AG04450 (cell line): ENCODE results near the gene INTS1. TPM values are rescaled to one million over a fixed set of nuclear protein-coding genes. Genes with fewer than 3 reads are reported as not detected.

Experiments used
- CTCF ChIA-PET: fragments of 300-600, 350-600 bp; formaldehyde crosslinking; extraction: SDS; loops from one replicate; lab custom pipeline; 2022; ENCODE audit warnings: antibody characterized with exemption, inconsistent platforms; lab: Charles Lee
- POLR2A ChIA-PET: fragments of 350-600 bp; formaldehyde crosslinking; extraction: SDS; loops from one replicate; lab custom pipeline; 2021; ENCODE audit warnings: antibody characterized with exemption, inconsistent platforms; lab: Yijun Ruan, JAX
- DNase-seq: peaks from one replicate; pipeline ENCODE4 v3.0.0-alpha.2; 2011; ENCODE audit warnings: low read depth, low spot score
- H3K27ac ChIP-seq: one replicate; pipeline ENCODE4 v1.5.1; 2012; ENCODE audit warnings: low read depth, low read length, control low read depth
- H3K27me3 ChIP-seq: one replicate; pipeline ENCODE4 v1.6.0; 2012; ENCODE audit warnings: low read length; ENCODE audit not compliant: control insufficient read depth, insufficient read depth
- H3K4me3 ChIP-seq: 2 replicates; pipeline ENCODE4 v1.5.1; 2011; ENCODE audit warnings: mild to moderate bottlenecking, low read depth, low read length, control low read depth
- H3K9me3 ChIP-seq: 2 replicates; pipeline ENCODE4 v1.5.1; 2012; ENCODE audit warnings: low read length; ENCODE audit not compliant: control insufficient read depth, insufficient read depth
- polyA plus RNA-seq: library from polyadenylated mRNA; depleted of rRNA; stranded (reverse); fragments of >200 nt; gene quantifications from 2 replicates; pipeline ENCODE4 v1.2.3, GENCODE V29; 2011
- TF ChIP-seq, protein P1 (sequence below): IDR thresholded peaks from 2 replicates; pipeline ENCODE4 v1.5.1; 2011; ENCODE audit warnings: low read depth, low read length, control low read depth, inconsistent platforms

Gene INTS1
- polyA plus RNA-seq, 1 experiment, result 9.0 TPM

GRCh38 chr7:1531263-1531978 is 27.2 kb upstream of the INTS1 start:
- H3K4me3 ChIP-seq, result peak overlapping the region; percentile 74
- no peaks in the 10 kb centered on the region for H3K27me3 ChIP-seq
- DNase-seq, result no peak
- ChIA-PET CTCF (no interaction called here), POLR2A (interaction anchor here (1.6 kb wide), 1 partner anchor 24 kb away, joined by 6 read pairs; no protein-coding TSS in a partner anchor)
- peak overlapping the region; percentile 98 for H3K27ac ChIP-seq
- H3K9me3 ChIP-seq, result no peaks in the 10 kb centered on the region; the same call in 1 of the 2 replicates
- TF ChIP-seq, protein P1, sequence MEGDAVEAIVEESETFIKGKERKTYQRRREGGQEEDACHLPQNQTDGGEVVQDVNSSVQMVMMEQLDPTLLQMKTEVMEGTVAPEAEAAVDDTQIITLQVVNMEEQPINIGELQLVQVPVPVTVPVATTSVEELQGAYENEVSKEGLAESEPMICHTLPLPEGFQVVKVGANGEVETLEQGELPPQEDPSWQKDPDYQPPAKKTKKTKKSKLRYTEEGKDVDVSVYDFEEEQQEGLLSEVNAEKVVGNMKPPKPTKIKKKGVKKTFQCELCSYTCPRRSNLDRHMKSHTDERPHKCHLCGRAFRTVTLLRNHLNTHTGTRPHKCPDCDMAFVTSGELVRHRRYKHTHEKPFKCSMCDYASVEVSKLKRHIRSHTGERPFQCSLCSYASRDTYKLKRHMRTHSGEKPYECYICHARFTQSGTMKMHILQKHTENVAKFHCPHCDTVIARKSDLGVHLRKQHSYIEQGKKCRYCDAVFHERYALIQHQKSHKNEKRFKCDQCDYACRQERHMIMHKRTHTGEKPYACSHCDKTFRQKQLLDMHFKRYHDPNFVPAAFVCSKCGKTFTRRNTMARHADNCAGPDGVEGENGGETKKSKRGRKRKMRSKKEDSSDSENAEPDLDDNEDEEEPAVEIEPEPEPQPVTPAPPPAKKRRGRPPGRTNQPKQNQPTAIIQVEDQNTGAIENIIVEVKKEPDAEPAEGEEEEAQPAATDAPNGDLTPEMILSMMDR, result no peak

- peak overlapping the region; percentile 74 for H3K4me3 ChIP-seq
- CTCF ChIA-PET, result no interaction called here
- POLR2A ChIA-PET, result no interaction called here
These were observed 26.7 kb upstream of the INTS1 start for GRCh38 chr7:1530946-1531262.

DNA sequence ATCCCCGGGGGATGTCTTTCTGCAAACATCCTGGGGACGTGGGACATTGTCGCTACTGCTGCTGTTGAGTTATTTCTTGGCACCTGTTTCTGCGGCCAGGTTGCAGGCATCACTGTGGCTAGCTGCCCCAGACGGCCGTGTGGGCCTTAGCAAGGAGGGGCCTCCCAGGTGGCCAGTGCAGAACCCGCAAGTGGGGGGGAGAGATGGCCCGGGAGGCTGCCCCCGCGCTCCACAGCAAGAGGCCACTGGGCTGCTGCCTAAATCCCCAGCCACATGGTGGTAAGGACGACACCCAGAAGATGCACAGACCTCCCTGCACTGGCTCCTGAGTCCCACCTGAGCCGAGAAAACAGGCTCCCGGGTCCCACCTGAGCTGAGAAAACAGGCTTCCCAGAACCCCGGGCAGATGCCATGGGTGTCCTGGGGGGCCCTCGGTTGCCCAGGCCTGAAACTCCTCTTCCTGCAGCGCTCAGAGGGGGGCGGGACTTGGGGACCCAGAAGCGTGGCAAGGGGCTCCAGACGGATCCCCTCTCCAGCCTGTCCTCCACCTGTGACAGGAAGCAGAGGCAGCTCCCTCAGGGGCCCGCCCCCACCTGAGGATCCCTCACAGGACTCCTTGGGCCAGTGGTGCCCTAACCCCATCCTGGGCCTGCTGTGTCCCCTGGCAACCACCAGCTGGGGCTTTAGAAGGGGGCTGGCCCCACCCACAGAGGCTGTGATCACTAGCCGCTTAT is 25.4 kb upstream of the INTS1 start:
- H3K9me3 ChIP-seq, result no peaks in the 10 kb centered on the region; the same call in 1 of the 2 replicates
- TF ChIP-seq, protein P1, result no peak
- no peak overlapping the region for H3K27ac ChIP-seq
- POLR2A ChIA-PET, result no interaction called here
- no peak overlapping the region for H3K4me3 ChIP-seq
- H3K27me3 ChIP-seq, result no peaks in the 10 kb centered on the region
- CTCF ChIA-PET, result no interaction called here
- DNase-seq, result no peak

More at GRCh38 chr7:1530946-1531262, 26.7 kb upstream of the INTS1 start:
- TF ChIP-seq, protein P1, result no peak
- Histone ChIP-seq H3K27me3 (no peaks in the 10 kb centered on the region), H3K27ac (no peak overlapping the region), H3K9me3 (no peaks in the 10 kb centered on the region; the same call in 1 of the 2 replicates)
- no peak for DNase-seq

GRCh38 chr7:1526271-1526754 is 22.1 kb upstream of the INTS1 start:
- TF ChIP-seq, protein P1, result no peak
- H3K27ac ChIP-seq, result no peak overlapping the region
- no peaks in the 10 kb centered on the region; the same call in 1 of the 2 replicates for H3K9me3 ChIP-seq
- DNase-seq, result no peak
- CTCF ChIA-PET, result no interaction called here
- POLR2A ChIA-PET, result interaction anchor here (1.0 kb wide), 1 partner anchor 11 kb away, joined by 3 read pairs; no protein-coding TSS in a partner anchor
- H3K27me3 ChIP-seq, result peaks cover 3% of the 10 kb centered on the region
- H3K4me3 ChIP-seq, result no peak overlapping the region

DNA sequence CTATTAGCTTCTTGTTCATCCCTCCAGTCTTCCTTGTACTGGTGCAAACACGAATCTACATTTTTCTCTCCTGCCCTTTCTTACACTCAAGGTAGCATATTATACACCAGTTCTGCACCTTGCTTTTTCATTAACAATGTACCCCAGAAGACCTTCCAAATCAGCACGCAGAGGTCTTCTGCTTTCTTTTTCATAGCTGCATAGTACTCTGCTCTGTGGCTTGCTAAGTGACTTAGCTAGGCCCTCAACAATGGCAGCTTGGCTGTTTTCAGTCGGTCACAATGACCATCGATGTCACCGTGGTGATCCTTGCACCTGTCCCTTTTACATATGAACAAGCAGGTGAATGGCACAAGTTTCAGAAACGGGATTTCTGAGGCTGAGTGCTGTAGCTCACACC is 21.2 kb upstream of the INTS1 start:
- CTCF ChIA-PET, result no interaction called here
- POLR2A ChIA-PET, result interaction anchor here (1.0 kb wide), 1 partner anchor 12 kb away, joined by 3 read pairs; no protein-coding TSS in a partner anchor
- TF ChIP-seq, protein P1, result no peak

More for the DNA sequence above, 21.2 kb upstream of the INTS1 start:
- no peak for DNase-seq
- Histone ChIP-seq H3K9me3 (peaks cover 3% of the 10 kb centered on the region; the same call in 1 of the 2 replicates), H3K27ac (no peak overlapping the region), H3K4me3 (no peak overlapping the region), H3K27me3 (peaks cover 3% of the 10 kb centered on the region)
